HepG2 (cell line): Measurements from ENCODE around the gene IGFBP6. TPM values are rescaled to one million over a fixed set of nuclear protein-coding genes. Genes with fewer than 3 reads are reported as not detected.

ENCODE experiments used
- ARNTL ChIP-seq: sonication (generic); formaldehyde crosslinking; IDR thresholded peaks from 2 replicates; pipeline ENCODE4 v1.4.0; 2020; ENCODE audit warnings: mild to moderate bottlenecking, missing genetic modification reagents
- BRD4 ChIP-seq: sonication (generic); formaldehyde crosslinking; IDR thresholded peaks from 2 replicates; pipeline ENCODE4 v1.4.0; 2020; ENCODE audit warnings: missing genetic modification reagents
- CHD4 ChIP-seq: fragments of 200-600 bp; sonication (generic); IDR thresholded peaks from 2 replicates; pipeline ENCODE4 v1.7.0; 2017; ENCODE audit warnings: mild to moderate bottlenecking, low read length, borderline replicate concordance
- FOSL2 ChIP-seq: sonication (generic); formaldehyde crosslinking; IDR thresholded peaks from 2 replicates; pipeline ENCODE4 v1.4.0; 2020; ENCODE audit warnings: missing genetic modification reagents
- HNRNPLL ChIP-seq: fragments of 200-400 bp; formaldehyde crosslinking; IDR thresholded peaks from 2 replicates; pipeline ENCODE4 v1.6.1; 2017; ENCODE audit warnings: mild to moderate bottlenecking, low read depth, low read length; ENCODE audit not compliant: poor library complexity, severe bottlenecking
- KDM2A ChIP-seq: sonication (generic); formaldehyde crosslinking; IDR thresholded peaks from 2 replicates; pipeline ENCODE4 v1.4.0; 2020; ENCODE audit warnings: low read depth, missing genetic modification reagents, borderline replicate concordance
- MAZ ChIP-seq, 2 experiments: sonication (generic) in 1 of 2; formaldehyde crosslinking in 1 of 2; IDR thresholded peaks; 2 replicates each; pipeline versions ENCODE4 v1.5.0 to v1.6.1; 2012 to 2020; ENCODE audit warnings: low read depth in 2 of 2, mild to moderate bottlenecking in 2 of 2, borderline replicate concordance in 1 of 2, improper control_type of control experiment in 1 of 2, low read length in 1 of 2, missing genetic modification reagents in 1 of 2, moderate library complexity in 1 of 2
- MEIS2 ChIP-seq: sonication (generic); formaldehyde crosslinking; IDR thresholded peaks from 2 replicates; pipeline ENCODE4 v1.9.0; 2021; ENCODE audit warnings: mild to moderate bottlenecking, missing genetic modification reagents
- NR2C2 ChIP-seq: sonication (generic); formaldehyde crosslinking; IDR thresholded peaks from 2 replicates; pipeline ENCODE4 v1.4.0; 2020; ENCODE audit warnings: missing genetic modification reagents, mild to moderate bottlenecking, moderate library complexity, borderline replicate concordance
- POLR2AphosphoS5 ChIP-seq: IDR thresholded peaks from 2 replicates; pipeline ENCODE4 v1.6.1; 2012; ENCODE audit warnings: low read depth, low read length
- PPARG ChIP-seq: conservative IDR thresholded peaks from 2 replicates; pipeline ENCODE4 v1.6.1; 2016; ENCODE audit warnings: missing biosample characterization, missing genetic modification reagents
- RCOR2 ChIP-seq: IDR thresholded peaks from 2 replicates; pipeline ENCODE4 v1.6.1; 2016; ENCODE audit warnings: missing biosample characterization, missing genetic modification reagents
- SALL1 ChIP-seq: sonication (generic); formaldehyde crosslinking; IDR thresholded peaks from 2 replicates; pipeline ENCODE4 v1.8.0; 2022; ENCODE audit warnings: mild to moderate bottlenecking, missing genetic modification reagents
- ZBTB42 ChIP-seq: sonication (generic); formaldehyde crosslinking; IDR thresholded peaks from 2 replicates; pipeline ENCODE4 v1.5.0; 2020; ENCODE audit warnings: mild to moderate bottlenecking, missing genetic modification reagents
- ZNF772 ChIP-seq: sonication (generic); formaldehyde crosslinking; IDR thresholded peaks from 2 replicates; pipeline ENCODE4 v1.5.0; 2020; ENCODE audit warnings: mild to moderate bottlenecking, missing genetic modification reagents
- polyA plus RNA-seq, 8 experiments: library from polyadenylated mRNA; depleted of rRNA in 3 of 8; stranded (reverse) in 7 of 8; unstranded in 1 of 8; fragments of >200 nt; fragmentation: Illumina TruSeq in 4 of 8; extraction: Trizol in 4 of 8; gene quantifications; 2 replicates each; pipeline versions ENCODE4 v1.2.1 to v1.2.3, GENCODE V29; 2011 to 2016; ENCODE audit warnings: low read depth in 4 of 8, missing spikeins in 1 of 8, mixed read lengths in 1 of 8; ENCODE audit not compliant: insufficient read depth in 1 of 8
- total RNA-seq, 5 experiments: library from RNA; depleted of rRNA; stranded (reverse); fragments of >200 nt; fragmentation: Illumina TruSeq; extraction: Trizol; gene quantifications; 2 replicates each; pipeline ENCODE4 v1.2.3, GENCODE V29; 2016; ENCODE audit warnings: low read depth in 1 of 5
- TF ChIP-seq, protein P1 (sequence below): sonication (generic); formaldehyde crosslinking; IDR thresholded peaks from 2 replicates; pipeline ENCODE4 v1.4.0; 2020; ENCODE audit warnings: mild to moderate bottlenecking, missing genetic modification reagents, borderline replicate concordance
- TF ChIP-seq, protein P2 (sequence below), 2 experiments: fragments of 450-650 bp in 1 of 2; sonication (generic) in 1 of 2; formaldehyde crosslinking in 1 of 2; IDR thresholded peaks; 2 replicates each; pipeline versions ENCODE4 v1.6.1 to v1.8.0; 2016 to 2022; ENCODE audit warnings: antibody characterized with exemption in 1 of 2, mild to moderate bottlenecking in 1 of 2, missing genetic modification reagents in 1 of 2
- TF ChIP-seq, protein P3 (sequence below): IDR thresholded peaks from 2 replicates; pipeline ENCODE4 v1.6.1; 2018; ENCODE audit warnings: missing genetic modification reagents, mild to moderate bottlenecking, missing compliant biosample characterization

Gene IGFBP6
- total and polyA plus RNA-seq, 2 of the 13 experiments (the other 11 are each of a cell fraction or from before 2014, with no cell fraction given): 3.9 to 25.2 TPM

DNA sequence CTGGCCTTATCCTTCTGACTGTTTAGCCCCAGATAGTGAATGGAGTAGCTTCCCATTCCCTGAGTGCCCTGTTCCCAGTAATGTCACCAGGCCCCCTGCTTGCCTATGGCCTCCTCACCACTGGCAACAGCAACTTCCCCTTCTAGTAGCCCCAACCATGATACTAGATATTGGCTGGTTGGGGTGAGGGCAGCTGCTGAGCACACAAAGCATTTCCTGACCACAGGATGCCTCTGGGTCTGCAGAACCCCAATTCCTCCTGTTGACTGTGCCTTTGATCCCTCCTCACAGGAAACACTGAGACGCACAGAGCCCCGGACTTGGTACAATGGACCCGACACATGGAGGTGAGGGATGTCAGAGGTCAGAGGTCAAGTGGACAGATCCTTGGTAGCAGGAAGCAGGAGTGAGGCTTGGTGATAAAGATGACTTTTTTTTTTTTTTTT lies 6.4 kb downstream of the IGFBP6 start (continued):
- TF ChIP-seq, protein P1, sequence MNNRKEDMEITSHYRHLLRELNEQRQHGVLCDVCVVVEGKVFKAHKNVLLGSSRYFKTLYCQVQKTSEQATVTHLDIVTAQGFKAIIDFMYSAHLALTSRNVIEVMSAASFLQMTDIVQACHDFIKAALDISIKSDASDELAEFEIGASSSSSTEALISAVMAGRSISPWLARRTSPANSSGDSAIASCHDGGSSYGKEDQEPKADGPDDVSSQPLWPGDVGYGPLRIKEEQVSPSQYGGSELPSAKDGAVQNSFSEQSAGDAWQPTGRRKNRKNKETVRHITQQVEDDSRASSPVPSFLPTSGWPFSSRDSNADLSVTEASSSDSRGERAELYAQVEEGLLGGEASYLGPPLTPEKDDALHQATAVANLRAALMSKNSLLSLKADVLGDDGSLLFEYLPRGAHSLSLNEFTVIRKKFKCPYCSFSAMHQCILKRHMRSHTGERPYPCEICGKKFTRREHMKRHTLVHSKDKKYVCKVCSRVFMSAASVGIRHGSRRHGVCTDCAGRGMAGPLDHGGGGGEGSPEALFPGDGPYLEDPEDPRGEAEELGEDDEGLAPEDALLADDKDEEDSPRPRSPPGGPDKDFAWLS (CRISPR knock-in tag): no peak
- TF ChIP-seq CHD4 (peak; percentile 68), ZNF772 (no peak), PPARG (CRISPR knock-in tag) (peak; percentile 74; the same call in 1 of the 2 replicates), FOSL2 (CRISPR knock-in tag) (peak; percentile 46; the same call in 1 of the 2 replicates), KDM2A (peak; percentile 53; the same call in 1 of the 2 replicates), NR2C2 (CRISPR knock-in tag) (peak; percentile 97), RCOR2 (CRISPR knock-in tag) (peak; percentile 80; the same call in 1 of the 2 replicates), SALL1 (CRISPR knock-in tag) (peak; percentile 80), MAZ (IDR thresholded peaks at IDR 0.05; ENCODE audit: borderline replicate concordance, low read depth, low read length) (no peak), MAZ (CRISPR knock-in tag; IDR thresholded peaks at IDR 0.05; ENCODE audit: low read depth) (no peak), MEIS2 (peak; percentile 27; the same call in 1 of the 2 replicates), ARNTL (CRISPR knock-in tag) (peak; percentile 56; the same call in 1 of the 2 replicates), ZBTB42 (CRISPR knock-in tag) (no peak), HNRNPLL (no peak), BRD4 (CRISPR knock-in tag) (0 out of 2 replicates have a peak, but pooled peaks have one; percentile 28), POLR2AphosphoS5 (peak; percentile 37; the same call in 1 of the 2 replicates)
- TF ChIP-seq, protein P2, sequence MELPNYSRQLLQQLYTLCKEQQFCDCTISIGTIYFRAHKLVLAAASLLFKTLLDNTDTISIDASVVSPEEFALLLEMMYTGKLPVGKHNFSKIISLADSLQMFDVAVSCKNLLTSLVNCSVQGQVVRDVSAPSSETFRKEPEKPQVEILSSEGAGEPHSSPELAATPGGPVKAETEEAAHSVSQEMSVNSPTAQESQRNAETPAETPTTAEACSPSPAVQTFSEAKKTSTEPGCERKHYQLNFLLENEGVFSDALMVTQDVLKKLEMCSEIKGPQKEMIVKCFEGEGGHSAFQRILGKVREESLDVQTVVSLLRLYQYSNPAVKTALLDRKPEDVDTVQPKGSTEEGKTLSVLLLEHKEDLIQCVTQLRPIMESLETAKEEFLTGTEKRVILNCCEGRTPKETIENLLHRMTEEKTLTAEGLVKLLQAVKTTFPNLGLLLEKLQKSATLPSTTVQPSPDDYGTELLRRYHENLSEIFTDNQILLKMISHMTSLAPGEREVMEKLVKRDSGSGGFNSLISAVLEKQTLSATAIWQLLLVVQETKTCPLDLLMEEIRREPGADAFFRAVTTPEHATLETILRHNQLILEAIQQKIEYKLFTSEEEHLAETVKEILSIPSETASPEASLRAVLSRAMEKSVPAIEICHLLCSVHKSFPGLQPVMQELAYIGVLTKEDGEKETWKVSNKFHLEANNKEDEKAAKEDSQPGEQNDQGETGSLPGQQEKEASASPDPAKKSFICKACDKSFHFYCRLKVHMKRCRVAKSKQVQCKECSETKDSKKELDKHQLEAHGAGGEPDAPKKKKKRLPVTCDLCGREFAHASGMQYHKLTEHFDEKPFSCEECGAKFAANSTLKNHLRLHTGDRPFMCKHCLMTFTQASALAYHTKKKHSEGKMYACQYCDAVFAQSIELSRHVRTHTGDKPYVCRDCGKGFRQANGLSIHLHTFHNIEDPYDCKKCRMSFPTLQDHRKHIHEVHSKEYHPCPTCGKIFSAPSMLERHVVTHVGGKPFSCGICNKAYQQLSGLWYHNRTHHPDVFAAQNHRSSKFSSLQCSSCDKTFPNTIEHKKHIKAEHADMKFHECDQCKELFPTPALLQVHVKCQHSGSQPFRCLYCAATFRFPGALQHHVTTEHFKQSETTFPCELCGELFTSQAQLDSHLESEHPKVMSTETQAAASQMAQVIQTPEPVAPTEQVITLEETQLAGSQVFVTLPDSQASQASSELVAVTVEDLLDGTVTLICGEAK (IDR thresholded peaks at IDR 0.05): no peak
- TF ChIP-seq, protein P2 (CRISPR knock-in tag; IDR thresholded peaks at IDR 0.05): peak; percentile 76
- TF ChIP-seq, protein P3, sequence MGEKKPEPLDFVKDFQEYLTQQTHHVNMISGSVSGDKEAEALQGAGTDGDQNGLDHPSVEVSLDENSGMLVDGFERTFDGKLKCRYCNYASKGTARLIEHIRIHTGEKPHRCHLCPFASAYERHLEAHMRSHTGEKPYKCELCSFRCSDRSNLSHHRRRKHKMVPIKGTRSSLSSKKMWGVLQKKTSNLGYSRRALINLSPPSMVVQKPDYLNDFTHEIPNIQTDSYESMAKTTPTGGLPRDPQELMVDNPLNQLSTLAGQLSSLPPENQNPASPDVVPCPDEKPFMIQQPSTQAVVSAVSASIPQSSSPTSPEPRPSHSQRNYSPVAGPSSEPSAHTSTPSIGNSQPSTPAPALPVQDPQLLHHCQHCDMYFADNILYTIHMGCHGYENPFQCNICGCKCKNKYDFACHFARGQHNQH (CRISPR knock-in tag): peak; percentile 62; the same call in 1 of the 2 replicates
